Keratinocyte (primary cell): Measurements from ENCODE around the gene NCK1. TPM values are rescaled to one million over a fixed set of nuclear protein-coding genes. Genes with fewer than 3 reads are reported as not detected.

Experiments used
- DNase-seq: peaks from one replicate; pipeline ENCODE4 v3.0.0-alpha.2; 2011; ENCODE audit warnings: low read depth, missing footprints, low spot score
- FAIRE-seq: peaks from 2 replicates; lab custom pipeline; 2011; peaks lifted over from hg19 to GRCh38; lab: Jason Lieb, UNC
- H2AFZ ChIP-seq: 2 replicates; pipeline ENCODE4 v1.6.0; 2012; ENCODE audit warnings: low read length, control low read depth, inconsistent platforms; ENCODE audit not compliant: control insufficient read depth
- H3K27ac ChIP-seq: 2 replicates; pipeline ENCODE4 v1.5.1; 2011; ENCODE audit warnings: low read length; ENCODE audit not compliant: control insufficient read depth, insufficient read depth
- H3K27me3 ChIP-seq: 3 replicates; pipeline ENCODE4 v1.6.0; 2011; ENCODE audit warnings: low read length; ENCODE audit not compliant: control insufficient read depth, insufficient read depth; ENCODE audit errors: extremely low read depth
- H3K36me3 ChIP-seq, 2 experiments: 2 replicates in 1 of 2; 3 replicates in 1 of 2; pipeline ENCODE4 v1.5.1; 2011; ENCODE audit warnings: low read length in 2 of 2, mild to moderate bottlenecking in 1 of 2; ENCODE audit not compliant: control insufficient read depth in 2 of 2, insufficient read depth in 2 of 2; ENCODE audit errors: extremely low read depth in 1 of 2
- H3K4me1 ChIP-seq: 3 replicates; pipeline ENCODE4 v1.5.1; 2011; ENCODE audit warnings: low read length; ENCODE audit not compliant: control insufficient read depth, insufficient read depth; ENCODE audit errors: extremely low read depth
- H3K4me2 ChIP-seq: 3 replicates; pipeline ENCODE4 v1.6.0; 2011; ENCODE audit warnings: low read depth, low read length; ENCODE audit not compliant: control insufficient read depth, insufficient read depth; ENCODE audit errors: extremely low read depth
- H3K4me3 ChIP-seq, 3 experiments: fragments of 200-600 bp in 1 of 3; sonication (generic) in 1 of 3; 2 replicates in 2 of 3; 3 replicates in 1 of 3; pipeline ENCODE4 v1.5.1; 2011 to 2016; ENCODE audit warnings: low read length in 3 of 3, mild to moderate bottlenecking in 3 of 3, control low read depth in 2 of 3, inconsistent platforms in 1 of 3, low read depth in 1 of 3, mixed read lengths in 1 of 3, mixed run types in 1 of 3, moderate library complexity in 1 of 3; ENCODE audit not compliant: control insufficient read depth in 2 of 3, insufficient read depth in 2 of 3; ENCODE audit errors: extremely low read depth in 1 of 3
- H3K79me2 ChIP-seq: 2 replicates; pipeline ENCODE4 v1.6.0; 2012; ENCODE audit warnings: low read length; ENCODE audit not compliant: control insufficient read depth, insufficient read depth
- H3K9ac ChIP-seq: 3 replicates; pipeline ENCODE4 v1.6.0; 2011; ENCODE audit warnings: low read length; ENCODE audit not compliant: control insufficient read depth, insufficient read depth; ENCODE audit errors: extremely low read depth
- H3K9me1 ChIP-seq: 3 replicates; pipeline ENCODE4 v1.6.0; 2011; ENCODE audit warnings: low read length; ENCODE audit not compliant: control insufficient read depth, insufficient read depth; ENCODE audit errors: extremely low read depth
- H3K9me3 ChIP-seq: 2 replicates; pipeline ENCODE4 v1.5.1; 2012; ENCODE audit warnings: low read depth, low read length; ENCODE audit not compliant: control insufficient read depth
- H4K20me1 ChIP-seq: 3 replicates; pipeline ENCODE4 v1.6.0; 2011; ENCODE audit warnings: low read length; ENCODE audit not compliant: control insufficient read depth, insufficient read depth; ENCODE audit errors: extremely low read depth
- EZH2 ChIP-seq: IDR thresholded peaks from one replicate; pipeline ENCODE4 v1.6.1; 2012; ENCODE audit warnings: inconsistent platforms, mild to moderate bottlenecking, low read length, moderate library complexity
- dilution Hi-C: fragments of 300-500 bp; cut with MboI; formaldehyde crosslinking; loops from one replicate; pipeline ENCODE4 v1.7.0; 2020; ENCODE audit warnings: low sequenced_read_pairs; ENCODE audit not compliant: extremely low pct_ligation_motif_present
- polyA plus RNA-seq, 5 experiments: library from polyadenylated mRNA; depleted of rRNA in 3 of 5; stranded (reverse) in 3 of 5; stranded (forward) in 1 of 5; unstranded in 1 of 5; fragments of >200 nt; gene quantifications; 1 replicate in 1 of 5; 2 replicates in 3 of 5; 3 replicates in 1 of 5; pipeline versions ENCODE4 v1.2.1 to v1.2.3, GENCODE V29; 2011 to 2012; ENCODE audit warnings: missing spikeins in 2 of 5, low read depth in 1 of 5, low replicate concordance in 1 of 5
- TF ChIP-seq, protein P1 (sequence below), 3 experiments: IDR thresholded peaks in 1 of 3; conservative IDR thresholded peaks in 1 of 3; optimal IDR thresholded peaks in 1 of 3; 2 replicates in 2 of 3; 3 replicates in 1 of 3; pipeline versions ENCODE3 to v1.5.1; 2011; ENCODE audit warnings: low read length in 3 of 3, mild to moderate bottlenecking in 3 of 3, moderate library complexity in 2 of 3, control low read depth in 1 of 3, inconsistent platforms in 1 of 3; ENCODE audit not compliant: insufficient read depth in 2 of 3; ENCODE audit errors: extremely low read depth in 1 of 3

The NCK1 gene
- polyA plus RNA-seq, 1 donor (not counting 4 experiments of a cell fraction or from before 2014, with no cell fraction given), result 57.9 TPM

- Histone ChIP-seq H3K9me1 (no peaks in the 10 kb centered on the region), H4K20me1 (peaks cover 5% of the 10 kb centered on the region), H3K27ac (no peak overlapping the region), H2AFZ (no peak overlapping the region), H3K27me3 (no peaks in the 10 kb centered on the region), H3K4me1 (no peaks in the 10 kb centered on the region), H3K9ac (no peak overlapping the region), H3K36me3 (peaks cover 0 to 3% of the 10 kb centered on the region in 2 experiments), H3K4me2 (no peak overlapping the region), H3K4me3 (no peak overlapping the region), H3K79me2 (peaks cover 96% of the 10 kb centered on the region), H3K9me3 (no peaks in the 10 kb centered on the region)
- no peak for TF ChIP-seq EZH2
- TF ChIP-seq, protein P1, sequence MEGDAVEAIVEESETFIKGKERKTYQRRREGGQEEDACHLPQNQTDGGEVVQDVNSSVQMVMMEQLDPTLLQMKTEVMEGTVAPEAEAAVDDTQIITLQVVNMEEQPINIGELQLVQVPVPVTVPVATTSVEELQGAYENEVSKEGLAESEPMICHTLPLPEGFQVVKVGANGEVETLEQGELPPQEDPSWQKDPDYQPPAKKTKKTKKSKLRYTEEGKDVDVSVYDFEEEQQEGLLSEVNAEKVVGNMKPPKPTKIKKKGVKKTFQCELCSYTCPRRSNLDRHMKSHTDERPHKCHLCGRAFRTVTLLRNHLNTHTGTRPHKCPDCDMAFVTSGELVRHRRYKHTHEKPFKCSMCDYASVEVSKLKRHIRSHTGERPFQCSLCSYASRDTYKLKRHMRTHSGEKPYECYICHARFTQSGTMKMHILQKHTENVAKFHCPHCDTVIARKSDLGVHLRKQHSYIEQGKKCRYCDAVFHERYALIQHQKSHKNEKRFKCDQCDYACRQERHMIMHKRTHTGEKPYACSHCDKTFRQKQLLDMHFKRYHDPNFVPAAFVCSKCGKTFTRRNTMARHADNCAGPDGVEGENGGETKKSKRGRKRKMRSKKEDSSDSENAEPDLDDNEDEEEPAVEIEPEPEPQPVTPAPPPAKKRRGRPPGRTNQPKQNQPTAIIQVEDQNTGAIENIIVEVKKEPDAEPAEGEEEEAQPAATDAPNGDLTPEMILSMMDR (optimal IDR thresholded peaks at IDR 0.05 in 1 of 3, IDR thresholded peaks at IDR 0.05 in 1 of 3, conservative IDR thresholded peaks at IDR 0.05 in 1 of 3; ENCODE audit: extremely low read depth in 1 of 3, insufficient read depth in 2 of 3, low read length in 3 of 3), result no peak
- FAIRE-seq, result no peak
- no peak for DNase-seq
- dilution Hi-C loops, result no loop called here
Observed at GRCh38 chr3:136903899-136904298, 41.9 kb downstream of the NCK1 start.

GRCh38 chr3:136904746-136905145, 42.7 kb downstream of the NCK1 start:
- no peaks in the 10 kb centered on the region for H3K9me3 ChIP-seq
- no peak for DNase-seq
- peaks cover 3% of the 10 kb centered on the region for H3K9me1 ChIP-seq
- H4K20me1 ChIP-seq, result peaks cover 5% of the 10 kb centered on the region
- H3K4me2 ChIP-seq, result no peak overlapping the region
- no peak overlapping the region for H2AFZ ChIP-seq
- dilution Hi-C loops, result no loop called here
- H3K79me2 ChIP-seq, result peaks cover 99% of the 10 kb centered on the region
- no peak overlapping the region for H3K27ac ChIP-seq
- H3K36me3 ChIP-seq, result peaks cover 0 to 1% of the 10 kb centered on the region in 2 experiments
- no peaks in the 10 kb centered on the region for H3K27me3 ChIP-seq
- TF ChIP-seq EZH2, result no peak
- TF ChIP-seq, protein P1 (optimal IDR thresholded peaks at IDR 0.05 in 1 of 3, IDR thresholded peaks at IDR 0.05 in 1 of 3, conservative IDR thresholded peaks at IDR 0.05 in 1 of 3; ENCODE audit: extremely low read depth in 1 of 3, insufficient read depth in 2 of 3, low read length in 3 of 3), result no peak
- no peak overlapping the region for H3K9ac ChIP-seq
- H3K4me1 ChIP-seq, result no peaks in the 10 kb centered on the region
- no peak overlapping the region for H3K4me3 ChIP-seq
- no peak for FAIRE-seq
